ENCODE results near the gene ZNF132.
"Not testable (repeated sequence)": the region's sequence is repeated elsewhere in the genome, so short reads cannot be mapped to it uniquely, and the experiment has no call there.

ZNF132 gene

GRCh38 chr19:58406818-58407657, 32.9 kb downstream of the ZNF132 start:
- TF ChIP-seq CTCF (conservative IDR thresholded peaks at IDR 0.05; ENCODE audit: low read length), result peak; percentile 46
- no peak for DNase-seq (ENCODE audit: low read depth)
- peak overlapping the region; percentile 93 for H3K4me3 ChIP-seq (ENCODE audit: low read length)

DNA sequence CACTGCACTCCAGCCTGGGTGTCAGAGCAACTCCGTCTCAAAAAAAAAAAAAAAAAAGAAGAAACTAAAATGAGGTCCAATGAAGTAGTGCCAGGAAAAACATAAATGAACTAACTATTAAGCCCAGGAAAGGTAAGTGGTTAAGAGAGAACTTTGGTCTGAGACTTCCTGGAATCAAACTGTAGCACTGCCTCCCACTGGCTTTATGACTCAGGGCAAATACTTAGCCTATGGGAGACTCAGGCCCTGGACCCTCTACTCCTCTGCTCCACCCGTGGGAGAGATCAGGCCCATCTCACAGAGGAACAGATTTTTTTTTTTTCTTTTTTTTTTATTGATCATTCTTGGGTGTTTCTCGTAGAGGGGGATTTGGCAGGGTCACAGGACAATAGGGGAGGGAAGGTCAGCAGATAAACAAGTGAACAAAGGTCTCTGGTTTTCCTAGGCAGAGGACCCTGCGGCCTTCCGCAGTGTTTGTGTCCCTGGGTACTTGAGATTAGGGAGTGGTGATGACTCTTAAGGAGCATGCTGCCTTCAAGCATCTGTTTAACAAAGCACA, 36.0 kb downstream of the ZNF132 start:
- DNase-seq (ENCODE audit: low read depth); H3K4me3 ChIP-seq (ENCODE audit: low read length): not testable (repeated sequence)

GRCh38 chr19:58401840-58402421, 38.0 kb downstream of the ZNF132 start:
- DNase-seq (ENCODE audit: low read depth), result no peak
- TF ChIP-seq CTCF (conservative IDR thresholded peaks at IDR 0.05; ENCODE audit: low read length), result no peak
- peak overlapping the region; percentile 78 for H3K4me3 ChIP-seq (ENCODE audit: low read length)

- DNase-seq (ENCODE audit: low read depth), result peak; percentile 99
- TF ChIP-seq CTCF (conservative IDR thresholded peaks at IDR 0.05; ENCODE audit: low read length), result no peak
- peak overlapping the region; percentile 78 for H3K4me3 ChIP-seq (ENCODE audit: low read length)
Measured at GRCh38 chr19:58400916-58401839, 38.8 kb downstream of the ZNF132 start.

- H3K4me3 ChIP-seq (ENCODE audit: low read length), result peak overlapping the region; percentile 70
- TF ChIP-seq CTCF (conservative IDR thresholded peaks at IDR 0.05; ENCODE audit: low read length), result no peak
- peak; percentile 44 for DNase-seq (ENCODE audit: low read depth)
Measured at GRCh38 chr19:58400316-58400915, 39.5 kb downstream of the ZNF132 start.

DNA sequence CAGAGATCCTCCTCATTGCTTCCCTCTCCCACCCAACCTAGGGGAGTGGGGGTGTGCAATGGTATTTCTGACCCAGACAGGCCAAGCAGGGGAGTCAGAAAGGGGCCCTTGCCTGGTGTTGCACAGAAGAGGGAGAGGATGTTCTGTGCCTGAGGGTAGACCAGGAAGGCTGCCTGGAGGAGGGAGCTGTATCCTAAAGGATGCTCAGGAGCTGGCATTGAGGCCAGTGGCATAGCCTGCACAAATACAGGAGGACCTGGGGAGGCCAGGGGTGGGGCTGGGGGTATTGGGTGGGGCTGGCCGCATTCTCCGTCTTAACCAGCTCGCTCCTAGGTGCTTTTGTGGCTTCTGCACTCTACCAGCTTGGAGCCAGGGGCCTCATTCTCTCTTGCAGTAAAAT, 40.0 kb downstream of the ZNF132 start:
- H3K4me3 ChIP-seq (ENCODE audit: low read length), result peak overlapping the region; percentile 70; the same call in 1 of the 2 replicates

More for the DNA sequence above, 40.0 kb downstream of the ZNF132 start:
- TF ChIP-seq CTCF (conservative IDR thresholded peaks at IDR 0.05; ENCODE audit: low read length), result no peak
- no peak for DNase-seq (ENCODE audit: low read depth)

Measured in AG10803 (cell line).